Measurements from ENCODE around the gene TADA3. TPM values are rescaled to one million over a fixed set of nuclear protein-coding genes. Genes with fewer than 3 reads are reported as not detected.

TADA3 gene
- total and polyA plus RNA-seq, 9 donors = 45.5 to 77.9 (median 60.3) TPM

GRCh38 chr3:9748031-9748430, 44.2 kb downstream of the TADA3 start:
- 95 to 98% (median 98%) methylated on average over 2 of the region's 2 CpGs for WGBS, 3 donors
- H3K27me3 ChIP-seq = no peaks in the 10 kb centered on the region
- intact Hi-C loops (cut with DNase I) = no loop called here
- DNase-seq = no peak
- H3K4me3 ChIP-seq = no peak overlapping the region
- H3K36me3 ChIP-seq = no peaks in the 10 kb centered on the region
- no peak overlapping the region for H3K27ac ChIP-seq
- peaks cover 10% of the 10 kb centered on the region for H3K4me1 ChIP-seq (ENCODE audit: insufficient read depth)
- H3K9me3 ChIP-seq = no peaks in the 10 kb centered on the region
- TF ChIP-seq POLR2A (IDR thresholded peaks at IDR 0.05) = no peak
- no peak for TF ChIP-seq EP300 (IDR thresholded peaks at IDR 0.05)
- TF ChIP-seq CTCF (IDR thresholded peaks at IDR 0.05) = no peak

- no peak for TF ChIP-seq CTCF (IDR thresholded peaks at IDR 0.05)
- TF ChIP-seq POLR2A (IDR thresholded peaks at IDR 0.05) = no peak
- TF ChIP-seq EP300 (IDR thresholded peaks at IDR 0.05) = no peak
- Histone ChIP-seq H3K36me3 (no peaks in the 10 kb centered on the region), H3K27ac (no peak overlapping the region), H3K4me3 (no peak overlapping the region), H3K27me3 (no peaks in the 10 kb centered on the region), H3K9me3 (no peaks in the 10 kb centered on the region), H3K4me1 (ENCODE audit: insufficient read depth) (peaks cover 10% of the 10 kb centered on the region)
- DNase-seq = no peak
- WGBS, 3 donors = 88 to 91% (median 89%) methylated on average over 8 of the region's 8 CpGs
- intact Hi-C loops (cut with DNase I) = no loop called here
Measured at GRCh38 chr3:9747267-9747666, 45.0 kb downstream of the TADA3 start.

- 47 to 65% (median 50%) methylated on average over 5 of the region's 5 CpGs for WGBS, 3 donors
- no peak overlapping the region for H3K4me3 ChIP-seq
- H3K27ac ChIP-seq = no peak overlapping the region
- DNase-seq = no peak
- H3K4me1 ChIP-seq (ENCODE audit: insufficient read depth) = peaks cover 6% of the 10 kb centered on the region
- intact Hi-C loops (cut with DNase I) = no loop called here
- TF ChIP-seq CTCF (IDR thresholded peaks at IDR 0.05) (no peak), POLR2A (IDR thresholded peaks at IDR 0.05) (no peak), EP300 (IDR thresholded peaks at IDR 0.05) (no peak)
- H3K9me3 ChIP-seq = no peaks in the 10 kb centered on the region
- no peaks in the 10 kb centered on the region for H3K36me3 ChIP-seq
- H3K27me3 ChIP-seq = no peaks in the 10 kb centered on the region
Measured at GRCh38 chr3:9746330-9746729, 45.9 kb downstream of the TADA3 start.

- Histone ChIP-seq H3K4me3 (no peak overlapping the region), H3K27ac (no peak overlapping the region), H3K4me1 (ENCODE audit: insufficient read depth) (peaks cover 2% of the 10 kb centered on the region), H3K27me3 (no peaks in the 10 kb centered on the region), H3K9me3 (no peaks in the 10 kb centered on the region), H3K36me3 (no peaks in the 10 kb centered on the region)
- TF ChIP-seq CTCF (IDR thresholded peaks at IDR 0.05) = no peak
- TF ChIP-seq POLR2A (IDR thresholded peaks at IDR 0.05) = no peak
- TF ChIP-seq EP300 (IDR thresholded peaks at IDR 0.05) = no peak
- 85 to 88% (median 87%) methylated on average over 12 of the region's 12 CpGs for WGBS, 3 donors
- DNase-seq = no peak
- intact Hi-C loops (cut with DNase I) = no loop called here
Measured at GRCh38 chr3:9745521-9745920, 46.8 kb downstream of the TADA3 start.

- no peak overlapping the region for H3K4me3 ChIP-seq
- no peak for TF ChIP-seq POLR2A (IDR thresholded peaks at IDR 0.05)
- no peak for TF ChIP-seq EP300 (IDR thresholded peaks at IDR 0.05)
- no peak for TF ChIP-seq CTCF (IDR thresholded peaks at IDR 0.05)
- no peaks in the 10 kb centered on the region for H3K27me3 ChIP-seq
- H3K36me3 ChIP-seq = no peaks in the 10 kb centered on the region
- intact Hi-C loops (cut with DNase I) = no loop called here
- DNase-seq = no peak
- H3K4me1 ChIP-seq (ENCODE audit: insufficient read depth) = peaks cover 2% of the 10 kb centered on the region
- 89 to 93% (median 93%) methylated on average over 13 of the region's 13 CpGs for WGBS, 3 donors
- H3K9me3 ChIP-seq = no peaks in the 10 kb centered on the region
- H3K27ac ChIP-seq = no peak overlapping the region
Measured at GRCh38 chr3:9744162-9744561, 48.1 kb downstream of the TADA3 start.
